PC-9 (cell line): Measurements from ENCODE around the gene PLEKHF1.

Experiments
- EZH2 ChIP-seq: fragments of 200-600 bp; sonication (generic); IDR thresholded peaks from 2 replicates; pipeline ENCODE4 v1.8.0; 2017; ENCODE audit warnings: antibody characterized with exemption, low read depth
- TF ChIP-seq, protein P1 (sequence below): fragments of 200-600 bp; sonication (generic); conservative IDR thresholded peaks from 2 replicates; pipeline ENCODE4 v1.6.1; 2017; ENCODE audit warnings: mixed run types, antibody characterized with exemption, mild to moderate bottlenecking, moderate library complexity

DNA sequence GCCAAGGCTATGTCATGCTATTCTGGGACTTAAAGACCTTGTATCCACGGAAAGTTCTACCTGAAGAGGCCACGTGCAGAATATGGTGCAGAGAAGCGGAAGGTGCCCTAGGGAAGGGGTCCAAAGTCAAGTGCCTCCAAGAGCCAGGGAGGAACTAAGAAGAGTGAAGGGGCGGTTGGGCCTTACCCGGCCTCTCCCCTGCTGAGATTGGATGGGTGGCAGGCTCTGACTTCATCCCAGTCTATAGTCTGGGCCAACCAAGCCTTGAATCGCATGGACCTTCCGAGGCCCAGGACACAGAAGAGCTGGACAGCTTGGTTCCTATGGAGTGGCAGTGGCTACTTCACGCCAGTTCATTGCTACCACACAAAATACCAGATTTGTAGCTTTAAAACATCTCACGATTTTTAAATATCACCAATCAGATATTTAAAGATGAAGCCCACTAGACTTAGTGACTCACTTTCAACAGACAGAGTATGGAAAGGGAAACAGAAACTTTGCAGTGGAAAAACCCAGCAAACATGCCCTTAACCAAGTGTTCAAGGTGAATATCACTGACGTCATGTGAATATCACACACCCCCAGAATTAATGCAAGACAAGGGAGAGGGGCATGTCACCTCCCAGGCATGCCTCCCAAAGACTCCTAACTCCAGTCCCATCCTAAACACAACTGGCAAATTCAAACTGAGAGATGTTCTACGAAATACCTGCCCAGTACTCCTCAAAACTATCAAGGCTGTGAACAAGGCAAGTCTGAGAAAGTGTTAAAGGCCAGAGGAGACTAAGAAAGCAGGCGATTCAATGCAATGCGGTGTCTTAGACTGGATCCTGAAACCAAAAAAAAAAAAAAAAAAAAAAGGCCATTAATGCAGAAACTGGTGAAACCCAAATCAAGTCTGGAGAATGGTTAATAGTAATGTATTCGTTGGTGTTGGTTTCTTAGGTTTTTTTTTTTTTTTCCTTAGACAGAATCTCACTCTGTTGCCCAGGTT lies 39.6 kb downstream of the PLEKHF1 start:
- TF ChIP-seq EZH2 = no peak
- TF ChIP-seq, protein P1, sequence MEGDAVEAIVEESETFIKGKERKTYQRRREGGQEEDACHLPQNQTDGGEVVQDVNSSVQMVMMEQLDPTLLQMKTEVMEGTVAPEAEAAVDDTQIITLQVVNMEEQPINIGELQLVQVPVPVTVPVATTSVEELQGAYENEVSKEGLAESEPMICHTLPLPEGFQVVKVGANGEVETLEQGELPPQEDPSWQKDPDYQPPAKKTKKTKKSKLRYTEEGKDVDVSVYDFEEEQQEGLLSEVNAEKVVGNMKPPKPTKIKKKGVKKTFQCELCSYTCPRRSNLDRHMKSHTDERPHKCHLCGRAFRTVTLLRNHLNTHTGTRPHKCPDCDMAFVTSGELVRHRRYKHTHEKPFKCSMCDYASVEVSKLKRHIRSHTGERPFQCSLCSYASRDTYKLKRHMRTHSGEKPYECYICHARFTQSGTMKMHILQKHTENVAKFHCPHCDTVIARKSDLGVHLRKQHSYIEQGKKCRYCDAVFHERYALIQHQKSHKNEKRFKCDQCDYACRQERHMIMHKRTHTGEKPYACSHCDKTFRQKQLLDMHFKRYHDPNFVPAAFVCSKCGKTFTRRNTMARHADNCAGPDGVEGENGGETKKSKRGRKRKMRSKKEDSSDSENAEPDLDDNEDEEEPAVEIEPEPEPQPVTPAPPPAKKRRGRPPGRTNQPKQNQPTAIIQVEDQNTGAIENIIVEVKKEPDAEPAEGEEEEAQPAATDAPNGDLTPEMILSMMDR = no peak
